Lung (tissue), 12 donors: ENCODE data around the gene CACNA1I. TPM values are rescaled to one million over a fixed set of nuclear protein-coding genes. Genes with fewer than 3 reads are reported as not detected.

Experiments
- ATAC-seq: fragments of 200-7000 bp; cut with Tn5 transposase; one replicate; pipeline ENCODE4 v1.9.1; 2020; ENCODE audit warnings: moderate number of reproducible peaks; ENCODE audit not compliant: insufficient read depth, low FRiP score
- DNase-seq, 3 donors: peaks; one replicate each; pipeline ENCODE4 v3.0.0-alpha.2; 2013 to 2017
- H3K27ac ChIP-seq, 2 donors: one replicate each; pipeline ENCODE4 v1.5.1; 2013; ENCODE audit warnings: mild to moderate bottlenecking in 2 of 2, moderate library complexity in 2 of 2, control low read depth in 1 of 2, inconsistent platforms in 1 of 2, low read depth in 1 of 2, low read length in 1 of 2
- H3K27me3 ChIP-seq, 3 donors: one replicate each; pipeline ENCODE4 v1.5.1; 2013; ENCODE audit warnings: low read length in 2 of 3; ENCODE audit not compliant: control insufficient read depth in 3 of 3, insufficient read depth in 3 of 3
- H3K36me3 ChIP-seq, 4 donors: one replicate each; pipeline ENCODE4 v1.5.1; 2013; ENCODE audit warnings: low read length in 4 of 4, mild to moderate bottlenecking in 1 of 4, moderate library complexity in 1 of 4; ENCODE audit not compliant: control insufficient read depth in 4 of 4, insufficient read depth in 4 of 4
- H3K4me1 ChIP-seq, 5 donors: one replicate each; pipeline ENCODE4 v1.5.1; 2013; ENCODE audit warnings: low read length in 5 of 5, mild to moderate bottlenecking in 2 of 5, moderate library complexity in 1 of 5; ENCODE audit not compliant: control insufficient read depth in 5 of 5, insufficient read depth in 5 of 5
- H3K4me3 ChIP-seq: one replicate; pipeline ENCODE4 v1.5.1; 2013; ENCODE audit warnings: mild to moderate bottlenecking, control low read depth, moderate library complexity
- H3K9ac ChIP-seq, 2 donors: one replicate each; pipeline ENCODE4 v1.5.1; 2013; ENCODE audit warnings: low read length in 2 of 2, control low read depth in 1 of 2; ENCODE audit not compliant: insufficient read depth in 1 of 2
- H3K9me3 ChIP-seq, 4 donors: one replicate each; pipeline ENCODE4 v1.5.1; 2013; ENCODE audit warnings: low read length in 3 of 4, mild to moderate bottlenecking in 1 of 4, moderate library complexity in 1 of 4; ENCODE audit not compliant: control insufficient read depth in 4 of 4, insufficient read depth in 3 of 4
- WGBS, 2 donors: extraction: QIAGEN DNeasy Blood & Tissue Kit; methylation state at CpG; one replicate each; pipeline ENCODE4 v1.1.7; 2013; 5-methylcytosine and 5-hydroxymethylcytosine counted together
- polyA plus RNA-seq, 2 donors: library from polyadenylated mRNA; stranded (reverse); fragments of 200-250 nt; gene quantifications; one replicate each; pipeline ENCODE4 v1.2.1, GENCODE V29; 2013
- total RNA-seq, 2 donors: library from RNA; depleted of rRNA in 1 of 2; stranded (reverse); fragments of >200 nt in 1 of 2; gene quantifications; one replicate each; pipeline ENCODE4 v1.2.1, GENCODE V29; 2014 to 2021
- TF ChIP-seq, protein P1 (sequence below): IDR thresholded peaks from 2 replicates; pipeline ENCODE4 v1.5.1; 2012; ENCODE audit warnings: mild to moderate bottlenecking; ENCODE audit errors: control extremely low read depth, extremely low read depth
- donor health status: control.
- donor health status: control.
- donor health status: Bipolar disorder and iron deficiency.
- donor health status: healthy.
- donor health status: DM: yes; HTN: yes; CAD: no.

CACNA1I gene
- total and polyA plus RNA-seq, 4 donors = 0.07 to 0.22 (median 0.16) TPM

DNA sequence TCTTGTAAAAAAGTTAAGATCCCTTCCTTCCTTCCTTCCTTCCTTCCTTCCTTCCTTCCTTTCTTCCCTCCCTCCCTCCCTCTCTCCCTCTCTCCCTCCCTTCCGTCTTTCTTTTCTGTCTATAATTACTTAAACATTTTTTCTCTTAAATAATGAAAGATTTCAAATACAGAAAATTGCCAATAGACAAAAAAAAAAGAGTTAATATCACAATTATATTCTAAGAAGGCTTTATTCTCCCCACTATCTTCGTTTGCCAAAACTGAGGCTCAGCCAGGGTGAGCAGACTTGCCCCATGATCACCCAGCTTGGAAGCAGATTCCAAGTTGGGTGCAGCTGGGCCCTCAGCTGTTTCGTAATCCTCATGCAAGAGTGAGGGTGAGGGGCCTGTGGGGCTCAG lies 327 bp upstream of the CACNA1I start:
- 72 to 83% methylated on average over 3 of the region's 3 CpGs for WGBS, 2 donors
- Histone ChIP-seq H3K4me3 (no peak overlapping the region), H3K27ac (no peak overlapping the region), H3K4me1 (no peaks in the 10 kb centered on the region), H3K9me3 (peaks cover 0 to 4% (median 0%) of the 10 kb centered on the region in 4 donors), H3K27me3 (peaks cover 0 to 2% (median 0%) of the 10 kb centered on the region in 3 donors), H3K36me3 (no peaks in the 10 kb centered on the region), H3K9ac (no peak overlapping the region)
- no peak for ATAC-seq
- TF ChIP-seq, protein P1, sequence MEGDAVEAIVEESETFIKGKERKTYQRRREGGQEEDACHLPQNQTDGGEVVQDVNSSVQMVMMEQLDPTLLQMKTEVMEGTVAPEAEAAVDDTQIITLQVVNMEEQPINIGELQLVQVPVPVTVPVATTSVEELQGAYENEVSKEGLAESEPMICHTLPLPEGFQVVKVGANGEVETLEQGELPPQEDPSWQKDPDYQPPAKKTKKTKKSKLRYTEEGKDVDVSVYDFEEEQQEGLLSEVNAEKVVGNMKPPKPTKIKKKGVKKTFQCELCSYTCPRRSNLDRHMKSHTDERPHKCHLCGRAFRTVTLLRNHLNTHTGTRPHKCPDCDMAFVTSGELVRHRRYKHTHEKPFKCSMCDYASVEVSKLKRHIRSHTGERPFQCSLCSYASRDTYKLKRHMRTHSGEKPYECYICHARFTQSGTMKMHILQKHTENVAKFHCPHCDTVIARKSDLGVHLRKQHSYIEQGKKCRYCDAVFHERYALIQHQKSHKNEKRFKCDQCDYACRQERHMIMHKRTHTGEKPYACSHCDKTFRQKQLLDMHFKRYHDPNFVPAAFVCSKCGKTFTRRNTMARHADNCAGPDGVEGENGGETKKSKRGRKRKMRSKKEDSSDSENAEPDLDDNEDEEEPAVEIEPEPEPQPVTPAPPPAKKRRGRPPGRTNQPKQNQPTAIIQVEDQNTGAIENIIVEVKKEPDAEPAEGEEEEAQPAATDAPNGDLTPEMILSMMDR = no peak
- DNase-seq = no peak

DNA sequence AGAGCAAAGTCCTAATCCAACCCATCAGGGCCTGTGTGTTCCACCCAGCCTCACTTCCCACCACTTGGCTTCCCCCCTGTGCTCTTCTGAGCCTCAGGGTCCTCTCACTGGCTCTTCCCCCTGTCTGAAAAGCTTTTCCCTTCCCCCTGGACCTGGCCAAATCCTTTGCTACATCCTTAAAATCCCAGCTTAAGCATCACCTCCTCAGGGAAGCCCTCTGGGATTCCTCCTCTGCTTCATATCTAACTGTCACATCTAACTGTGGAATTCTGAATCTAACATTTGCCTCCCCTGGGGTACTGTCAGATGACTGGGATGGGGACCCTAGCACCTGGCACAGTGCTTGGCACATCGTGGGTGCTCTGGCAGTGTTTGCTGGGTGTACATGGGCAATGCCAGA lies 985 bp downstream of the CACNA1I start:
- Histone ChIP-seq H3K9ac (no peak overlapping the region), H3K4me3 (no peak overlapping the region), H3K27ac (no peak overlapping the region), H3K36me3 (no peaks in the 10 kb centered on the region), H3K9me3 (no peaks in the 10 kb centered on the region), H3K27me3 (peaks cover 0 to 2% (median 0%) of the 10 kb centered on the region in 3 donors), H3K4me1 (no peaks in the 10 kb centered on the region)
- 57 to 82% methylated on average over 1 of the region's 1 CpG for WGBS, 2 donors
- ATAC-seq (no peak), DNase-seq (no peak)
- TF ChIP-seq, protein P1 = no peak

DNA sequence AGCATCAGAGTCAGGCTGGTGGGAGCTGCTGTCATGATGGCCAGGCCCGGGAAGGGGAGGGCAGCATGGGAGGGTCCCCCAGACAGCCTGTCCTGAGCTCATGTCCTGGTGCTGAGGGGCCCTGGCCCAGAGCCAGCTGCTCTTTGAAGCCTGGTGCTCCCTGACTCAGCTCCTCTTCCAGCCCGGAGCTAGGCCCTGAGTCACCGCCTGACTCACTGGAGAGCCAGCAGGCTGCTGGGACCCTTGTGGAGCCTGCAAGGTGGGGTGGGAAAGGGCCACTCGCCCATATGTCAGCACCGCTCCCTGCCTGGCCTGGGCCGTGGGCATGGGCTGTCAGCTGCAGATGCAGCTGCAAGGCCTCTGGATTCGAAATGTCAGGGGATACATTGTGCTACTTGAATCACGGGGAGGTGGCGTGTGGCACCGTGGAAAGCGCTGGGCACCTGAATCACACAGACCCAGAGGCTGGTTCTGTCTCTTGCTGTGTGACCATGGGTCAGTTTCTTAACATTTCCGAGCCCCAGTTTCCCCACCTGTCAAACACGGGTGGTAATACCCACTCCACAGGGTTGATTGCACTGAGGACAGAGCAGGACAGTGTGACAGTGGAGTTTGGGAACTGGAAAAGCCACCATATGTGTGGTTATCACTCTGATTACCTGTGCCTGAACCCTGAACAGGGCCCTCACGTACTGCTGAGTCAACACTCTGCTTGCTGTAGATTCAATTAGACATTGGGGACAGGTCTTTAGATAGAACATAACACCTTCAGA lies 4.4 kb downstream of the CACNA1I start:
- no peak overlapping the region for H3K4me3 ChIP-seq
- H3K4me1 ChIP-seq = no peaks in the 10 kb centered on the region
- no peaks in the 10 kb centered on the region for H3K36me3 ChIP-seq
- TF ChIP-seq, protein P1 = no peak
- peaks cover 0 to 9% (median 0%) of the 10 kb centered on the region in 3 donors for H3K27me3 ChIP-seq
- H3K9ac ChIP-seq = no peak overlapping the region
- ATAC-seq (no peak), DNase-seq (no peak)
- H3K27ac ChIP-seq = no peak overlapping the region
- no peaks in the 10 kb centered on the region for H3K9me3 ChIP-seq
- 80 to 85% methylated on average over 14 of the region's 14 CpGs for WGBS, 2 donors

DNA sequence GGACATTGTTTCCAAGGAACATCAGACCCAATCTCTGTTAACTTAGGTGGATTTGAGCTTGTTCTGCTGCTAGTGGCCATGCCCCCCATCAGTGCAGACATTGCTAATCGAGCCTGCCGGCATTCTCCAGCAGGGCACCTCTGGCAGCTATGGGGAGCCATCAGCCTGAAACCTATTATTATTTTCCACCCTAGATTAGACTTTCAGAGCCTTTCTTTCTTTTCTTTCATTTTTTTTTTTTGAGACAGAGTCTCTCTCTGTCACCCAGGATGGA lies 4.9 kb downstream of the CACNA1I start:
- ATAC-seq (no peak), DNase-seq (no peak)
- H3K9ac ChIP-seq = no peak overlapping the region
- H3K9me3 ChIP-seq = no peaks in the 10 kb centered on the region
- no peak overlapping the region for H3K27ac ChIP-seq
- no peak overlapping the region for H3K4me3 ChIP-seq
- no peaks in the 10 kb centered on the region for H3K4me1 ChIP-seq
- TF ChIP-seq, protein P1 = no peak
- WGBS, 2 donors = 92 to 93% methylated on average over 2 of the region's 2 CpGs
- no peaks in the 10 kb centered on the region for H3K36me3 ChIP-seq
- H3K27me3 ChIP-seq = peaks cover 0 to 9% (median 0%) of the 10 kb centered on the region in 3 donors
